Neuronal stem cell (in vitro differentiated cells): Measurements from ENCODE around the gene PHETA2.

Experiments used
- DNase-seq: peaks from one replicate; pipeline ENCODE4 v3.0.0-alpha.2; 2013; ENCODE audit warnings: low spot score
- H2AFZ ChIP-seq: one replicate; pipeline ENCODE4 v1.6.1; 2013; ENCODE audit warnings: mild to moderate bottlenecking, low read length, inconsistent platforms
- H2AK5ac ChIP-seq: 2 replicates; pipeline ENCODE4 v1.6.1; 2013; ENCODE audit warnings: low read depth, mild to moderate bottlenecking, inconsistent platforms, low read length, moderate library complexity, mixed read lengths
- H2BK120ac ChIP-seq: 2 replicates; pipeline ENCODE4 v1.6.1; 2013; ENCODE audit warnings: low read depth, mild to moderate bottlenecking, inconsistent platforms, low read length, moderate library complexity, mixed read lengths
- H2BK12ac ChIP-seq: one replicate; pipeline ENCODE4 v1.6.1; 2013; ENCODE audit warnings: low read length, inconsistent platforms
- H2BK15ac ChIP-seq: 2 replicates; pipeline ENCODE4 v1.6.1; 2013; ENCODE audit warnings: mild to moderate bottlenecking, low read length, inconsistent platforms, mixed read lengths
- H2BK5ac ChIP-seq: one replicate; pipeline ENCODE4 v1.6.1; 2013; ENCODE audit warnings: inconsistent platforms, mild to moderate bottlenecking, low read length, moderate library complexity
- H3K14ac ChIP-seq: one replicate; pipeline ENCODE4 v1.6.1; 2013; ENCODE audit warnings: low read length, inconsistent platforms
- H3K18ac ChIP-seq: 2 replicates; pipeline ENCODE4 v1.6.1; 2013; ENCODE audit warnings: low read length, inconsistent platforms
- H3K23ac ChIP-seq: 2 replicates; pipeline ENCODE4 v1.6.1; 2013; ENCODE audit warnings: low read depth, mild to moderate bottlenecking, mixed read lengths, low read length, inconsistent platforms; ENCODE audit not compliant: poor library complexity
- H3K27ac ChIP-seq: replicated peaks from 3 replicates; pipeline ENCODE4 v1.5.1; 2013; ENCODE audit warnings: low read length, inconsistent platforms
- H3K27me3 ChIP-seq, 3 experiments: 2 replicates each; pipeline ENCODE4 v1.6.1; 2013; ENCODE audit warnings: low read length in 3 of 3, mild to moderate bottlenecking in 2 of 3, inconsistent platforms in 1 of 3, low read depth in 1 of 3, mixed read lengths in 1 of 3, moderate library complexity in 1 of 3; ENCODE audit not compliant: control insufficient read depth in 3 of 3, insufficient read depth in 3 of 3
- H3K36me3 ChIP-seq, 2 donors: replicated peaks in 1 of 2; 2 replicates each; pipeline ENCODE4 v1.6.1; 2013; ENCODE audit warnings: low read length in 2 of 2; ENCODE audit not compliant: control insufficient read depth in 2 of 2, insufficient read depth in 2 of 2
- H3K4ac ChIP-seq: 2 replicates; pipeline ENCODE4 v1.6.1; 2013; ENCODE audit warnings: inconsistent platforms, mild to moderate bottlenecking, low read length, moderate library complexity
- H3K4me1 ChIP-seq, 2 donors: 1 replicate in 1 of 2; 2 replicates in 1 of 2; pipeline ENCODE4 v1.6.1; 2013; ENCODE audit warnings: low read length in 2 of 2, low read depth in 1 of 2; ENCODE audit not compliant: control insufficient read depth in 2 of 2, insufficient read depth in 1 of 2
- H3K4me2 ChIP-seq: one replicate; pipeline ENCODE4 v1.6.1; 2013; ENCODE audit warnings: mild to moderate bottlenecking, low read length, inconsistent platforms; ENCODE audit not compliant: insufficient read depth, poor library complexity, severe bottlenecking
- H3K4me3 ChIP-seq, 2 donors: 2 replicates each; pipeline ENCODE4 v1.5.1; 2013; ENCODE audit warnings: low read length in 2 of 2, mild to moderate bottlenecking in 2 of 2, inconsistent platforms in 1 of 2, moderate library complexity in 1 of 2
- H3K79me1 ChIP-seq: one replicate; pipeline ENCODE4 v1.6.1; 2013; ENCODE audit warnings: low read depth, mild to moderate bottlenecking, inconsistent platforms, low read length, moderate library complexity
- H3K9ac ChIP-seq: one replicate; pipeline ENCODE4 v1.6.1; 2013; ENCODE audit warnings: mild to moderate bottlenecking, low read depth, low read length, inconsistent platforms; ENCODE audit not compliant: poor library complexity
- H3K9me3 ChIP-seq, 2 donors: replicated peaks in 1 of 2; 2 replicates each; pipeline versions ENCODE3 to v1.6.1; 2013; ENCODE audit warnings: low read length in 2 of 2, mild to moderate bottlenecking in 2 of 2, inconsistent platforms in 1 of 2, low read depth in 1 of 2, mixed read lengths in 1 of 2, moderate library complexity in 1 of 2; ENCODE audit not compliant: control insufficient read depth in 2 of 2, insufficient read depth in 1 of 2
- H4K8ac ChIP-seq: one replicate; pipeline ENCODE4 v1.6.1; 2013; ENCODE audit warnings: low read depth, mild to moderate bottlenecking, inconsistent platforms, low read length, moderate library complexity
- H4K91ac ChIP-seq: one replicate; pipeline ENCODE4 v1.6.1; 2013; ENCODE audit warnings: low read length, low read depth, mild to moderate bottlenecking, inconsistent platforms; ENCODE audit not compliant: poor library complexity
- WGBS, 2 donors: extraction: QIAGEN DNeasy Blood & Tissue Kit; methylation state at CpG; one replicate each; pipeline ENCODE4 v1.1.7; 2013; ENCODE audit warnings: missing lambda C conversion rate in 2 of 2, mixed read lengths in 1 of 2; ENCODE audit not compliant: insufficient read length in 2 of 2, insufficient replicate concordance in 1 of 2; ENCODE audit errors: extremely low coverage in 2 of 2; 5-methylcytosine and 5-hydroxymethylcytosine counted together

PHETA2 gene

DNA sequence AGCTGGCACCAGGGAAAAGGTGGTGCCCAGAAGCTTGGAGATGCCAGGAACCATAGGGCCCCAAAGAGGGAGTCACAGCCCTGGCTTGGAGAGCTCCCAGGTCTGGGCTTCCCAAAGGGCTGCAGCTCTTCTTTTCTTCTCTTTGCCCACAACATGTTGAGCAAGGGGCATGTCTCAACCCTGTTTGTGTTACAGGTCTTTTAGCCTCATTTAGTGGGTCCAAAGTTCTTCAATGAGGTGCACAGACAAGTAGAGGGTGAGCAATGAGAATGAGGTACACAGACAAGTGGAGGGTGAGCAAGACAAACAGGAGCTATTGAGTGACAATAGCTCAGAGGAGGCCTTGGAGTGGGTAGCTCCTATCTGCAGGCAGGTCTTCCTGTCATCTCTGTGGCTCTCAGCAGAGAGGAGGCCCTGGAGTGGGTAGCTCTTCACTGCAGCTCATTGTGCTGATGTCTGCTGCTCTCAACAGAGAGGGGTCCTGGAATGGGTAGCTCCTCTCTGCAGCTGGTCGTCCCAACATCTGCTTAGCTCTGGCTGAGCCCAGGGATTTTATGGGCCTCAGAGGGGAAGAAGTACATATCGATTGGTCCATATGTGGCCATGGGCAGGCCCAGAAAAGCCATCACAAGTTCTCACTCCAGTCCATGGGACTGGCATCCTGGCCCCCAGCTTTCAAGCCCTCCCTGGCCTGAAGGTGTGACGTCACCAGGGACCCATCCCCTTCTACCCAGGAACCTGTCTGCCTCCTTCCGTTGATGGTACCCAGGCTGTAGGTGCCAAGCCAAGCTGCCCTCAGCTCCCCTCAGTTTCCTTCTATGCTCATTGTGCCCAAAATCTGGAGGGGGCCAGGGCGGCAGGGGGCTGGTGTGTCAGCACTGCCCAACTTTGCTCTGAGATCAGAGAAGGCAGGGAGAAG lies 40.5 kb upstream of the PHETA2 start:
- H3K23ac ChIP-seq: no peak overlapping the region
- no peak overlapping the region for H2BK12ac ChIP-seq
- H3K27me3 ChIP-seq: peaks cover 0 to 18% (median 0%) of the 10 kb centered on the region in 3 experiments
- H4K91ac ChIP-seq: no peak overlapping the region
- no peak for DNase-seq
- no peak overlapping the region for H2AFZ ChIP-seq
- H3K79me1 ChIP-seq: peaks cover 2% of the 10 kb centered on the region
- H3K36me3 ChIP-seq: no peaks in the 10 kb centered on the region
- no peak overlapping the region for H2BK120ac ChIP-seq
- peak overlapping the region in 1 of 2 donors; percentile 55 for H3K4me3 ChIP-seq
- H3K14ac ChIP-seq: no peak overlapping the region
- H3K4me2 ChIP-seq: no peak overlapping the region
- no peaks in the 10 kb centered on the region for H3K4me1 ChIP-seq
- H2BK15ac ChIP-seq: no peak overlapping the region
- no CpG with 5 or more reads among the region's 5 CpGs for WGBS, 2 donors
- H3K4ac ChIP-seq: no peak overlapping the region
- H3K27ac ChIP-seq: no peak overlapping the region
- H2BK5ac ChIP-seq: no peak overlapping the region
- peak overlapping the region; percentile 65 for H4K8ac ChIP-seq
- peak overlapping the region; percentile 38 for H3K18ac ChIP-seq
- no peak overlapping the region for H2AK5ac ChIP-seq
- H3K9ac ChIP-seq: peak overlapping the region; percentile 60
- peaks cover 10% of the 10 kb centered on the region in 2 donors for H3K9me3 ChIP-seq

DNA sequence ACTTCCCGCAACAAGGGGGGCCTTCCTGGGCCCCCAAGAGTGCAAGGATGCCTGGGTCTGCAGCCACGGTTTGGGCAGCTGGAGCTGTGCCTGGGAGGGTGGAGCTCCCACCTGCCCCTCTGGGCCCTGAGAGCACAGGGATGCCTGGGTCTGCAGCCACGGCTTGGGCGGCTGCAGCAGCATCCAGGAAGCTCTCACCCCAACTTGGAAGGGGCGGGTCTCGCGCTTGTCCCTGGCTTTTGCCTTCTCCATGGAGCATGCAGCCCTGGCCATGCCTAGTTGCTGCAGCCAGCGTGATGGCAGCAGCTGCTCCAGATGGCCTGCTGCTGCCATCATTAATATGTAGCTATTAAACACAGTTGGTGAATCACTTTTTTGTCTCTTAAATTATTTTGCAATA lies 38.8 kb upstream of the PHETA2 start:
- WGBS, 2 donors: no CpG with 5 or more reads among the region's 8 CpGs
- no peak overlapping the region for H3K4ac ChIP-seq
- H3K4me2 ChIP-seq: no peak overlapping the region
- H3K9me3 ChIP-seq: peaks cover 10% of the 10 kb centered on the region in 2 donors
- no peak overlapping the region for H2AFZ ChIP-seq
- H2BK5ac ChIP-seq: no peak overlapping the region
- no peaks in the 10 kb centered on the region for H3K36me3 ChIP-seq
- no peak overlapping the region for H2BK120ac ChIP-seq
- H3K79me1 ChIP-seq: peaks cover 2% of the 10 kb centered on the region
- no peak overlapping the region for H3K4me3 ChIP-seq
- no peaks in the 10 kb centered on the region for H3K4me1 ChIP-seq
- no peak overlapping the region for H4K91ac ChIP-seq
- no peak overlapping the region for H3K23ac ChIP-seq
- H2AK5ac ChIP-seq: no peak overlapping the region
- no peak overlapping the region for H3K18ac ChIP-seq
- H3K14ac ChIP-seq: peak overlapping the region; percentile 89
- no peak overlapping the region for H2BK12ac ChIP-seq
- no peak overlapping the region for H3K27ac ChIP-seq
- H2BK15ac ChIP-seq: no peak overlapping the region
- no peak overlapping the region for H3K9ac ChIP-seq
- no peak for DNase-seq
- peaks cover 0 to 6% (median 0%) of the 10 kb centered on the region in 3 experiments for H3K27me3 ChIP-seq
- H4K8ac ChIP-seq: peak overlapping the region; percentile 43

DNA sequence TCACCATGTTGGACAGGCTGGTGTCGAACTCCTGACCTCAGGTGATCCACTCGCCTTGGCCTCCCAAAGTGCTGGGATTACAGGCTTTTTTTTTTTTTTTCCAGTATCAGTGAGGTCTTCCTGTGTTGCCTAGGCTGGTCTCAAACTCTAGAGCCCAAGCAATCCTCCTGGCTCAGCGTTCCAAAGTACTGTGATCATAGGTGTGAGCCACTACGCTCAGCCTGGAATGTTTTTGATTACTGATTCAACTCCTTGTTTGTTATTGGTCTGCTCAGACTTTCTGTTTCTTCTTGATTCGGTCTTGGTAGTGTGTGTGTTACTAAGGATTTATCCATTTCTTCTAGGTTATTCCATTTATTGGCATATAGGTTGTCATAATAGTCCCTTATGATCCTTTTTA lies 34.8 kb upstream of the PHETA2 start:
- Histone ChIP-seq H2BK5ac (no peak overlapping the region), H3K4me3 (no peak overlapping the region), H3K23ac (no peak overlapping the region), H3K4me2 (no peak overlapping the region), H2AK5ac (no peak overlapping the region), H3K18ac (no peak overlapping the region), H4K8ac (no peak overlapping the region), H4K91ac (no peak overlapping the region), H3K14ac (no peak overlapping the region), H3K27me3 (no peaks in the 10 kb centered on the region), H3K9me3 (peaks cover 8 to 10% of the 10 kb centered on the region in 2 donors), H3K36me3 (no peaks in the 10 kb centered on the region), H3K79me1 (peaks cover 2% of the 10 kb centered on the region), H3K4me1 (no peaks in the 10 kb centered on the region), H2AFZ (no peak overlapping the region), H3K9ac (no peak overlapping the region), H2BK15ac (no peak overlapping the region), H3K27ac (no peak overlapping the region), H2BK120ac (no peak overlapping the region), H2BK12ac (no peak overlapping the region), H3K4ac (no peak overlapping the region)
- DNase-seq: no peak
- WGBS, 2 donors: no CpG with 5 or more reads among the region's 5 CpGs

GRCh38 chr22:42041784-42042183 lies 32.3 kb upstream of the PHETA2 start:
- Histone ChIP-seq H3K4me3 (no peak overlapping the region), H3K9me3 (peaks cover 5 to 10% of the 10 kb centered on the region in 2 donors), H2AFZ (no peak overlapping the region), H4K91ac (no peak overlapping the region), H2BK120ac (no peak overlapping the region), H2BK15ac (no peak overlapping the region), H3K27me3 (no peaks in the 10 kb centered on the region), H3K9ac (no peak overlapping the region), H2BK5ac (no peak overlapping the region), H3K14ac (no peak overlapping the region), H2BK12ac (no peak overlapping the region), H3K36me3 (no peaks in the 10 kb centered on the region), H3K4ac (no peak overlapping the region), H3K27ac (no peak overlapping the region), H4K8ac (no peak overlapping the region), H3K4me1 (no peaks in the 10 kb centered on the region), H3K79me1 (no peaks in the 10 kb centered on the region), H3K18ac (no peak overlapping the region), H3K23ac (no peak overlapping the region), H3K4me2 (no peak overlapping the region), H2AK5ac (no peak overlapping the region)
- DNase-seq: no peak
